ENCODE measurements around the gene ANKDD1B. TPM values are rescaled to one million over a fixed set of nuclear protein-coding genes. Genes with fewer than 3 reads are reported as not detected.

ANKDD1B gene
- total RNA-seq, 1 donor = 0.45 TPM

- TF ChIP-seq CTCF (IDR thresholded peaks at IDR 0.05; ENCODE audit: insufficient read depth, low read length) = no peak
- H3K4me3 ChIP-seq (ENCODE audit: low read depth, low read length) = no peak overlapping the region
- no peak for DNase-seq (ENCODE audit: low read depth)
Observed at GRCh38 chr5:75659791-75660450, 48.7 kb downstream of the ANKDD1B start.

GRCh38 chr5:75660678-75661465 is 49.6 kb downstream of the ANKDD1B start:
- TF ChIP-seq CTCF (IDR thresholded peaks at IDR 0.05; ENCODE audit: insufficient read depth, low read length) = no peak
- no peak for DNase-seq (ENCODE audit: low read depth)
- no peak overlapping the region for H3K4me3 ChIP-seq (ENCODE audit: low read depth, low read length)

- no peak for TF ChIP-seq CTCF (IDR thresholded peaks at IDR 0.05; ENCODE audit: insufficient read depth, low read length)
- H3K4me3 ChIP-seq (ENCODE audit: low read depth, low read length) = no peak overlapping the region
- no peak for DNase-seq (ENCODE audit: low read depth)
Observed at GRCh38 chr5:75662061-75662460, 50.8 kb downstream of the ANKDD1B start.

GRCh38 chr5:75663579-75664284 is 52.5 kb downstream of the ANKDD1B start:
- no peak for TF ChIP-seq CTCF (IDR thresholded peaks at IDR 0.05; ENCODE audit: insufficient read depth, low read length)
- no peak for DNase-seq (ENCODE audit: low read depth)
- no peak overlapping the region for H3K4me3 ChIP-seq (ENCODE audit: low read depth, low read length)

GRCh38 chr5:75664979-75665378 is 53.7 kb downstream of the ANKDD1B start:
- TF ChIP-seq CTCF (IDR thresholded peaks at IDR 0.05; ENCODE audit: insufficient read depth, low read length) = no peak
- H3K4me3 ChIP-seq (ENCODE audit: low read depth, low read length) = no peak overlapping the region
- no peak for DNase-seq (ENCODE audit: low read depth)

- no peak for DNase-seq (ENCODE audit: low read depth)
- TF ChIP-seq CTCF (IDR thresholded peaks at IDR 0.05; ENCODE audit: insufficient read depth, low read length) = no peak
Observed at GRCh38 chr5:75666801-75667200, 55.5 kb downstream of the ANKDD1B start.

More at GRCh38 chr5:75666801-75667200, 55.5 kb downstream of the ANKDD1B start:
- no peak overlapping the region for H3K4me3 ChIP-seq (ENCODE audit: low read depth, low read length)

Measured in fibroblast of the aortic adventitia (primary cell).